ENCODE data around the gene TOX2.

TOX2 gene

DNA sequence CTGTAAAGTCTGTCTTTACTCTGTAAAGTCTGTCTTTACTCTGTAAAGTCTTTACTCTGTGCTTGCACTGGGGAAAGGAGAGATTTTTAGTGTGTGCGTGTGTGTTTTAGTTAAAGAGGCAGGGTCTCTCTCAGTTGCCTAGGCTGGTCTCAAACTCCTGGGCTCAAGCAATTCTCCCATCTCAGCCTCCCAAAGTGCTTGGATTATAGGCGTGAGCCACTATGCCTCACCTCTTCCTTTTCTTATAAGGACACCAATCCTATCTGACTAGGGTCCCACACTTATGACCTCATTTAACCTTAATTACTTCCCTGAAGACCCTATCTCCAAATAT, 178.6 kb downstream of the TOX2 start:
- Mint-ChIP-seq H3K4me3 (no peak overlapping the region), H3K27ac (no peak overlapping the region), H3K9me3 (no peaks in the 10 kb centered on the region), H3K36me3 (ENCODE audit: low read depth) (no peaks in the 10 kb centered on the region), H3K27me3 (peaks cover 19% of the 10 kb centered on the region), H3K4me1 (ENCODE audit: low read depth) (no peaks in the 10 kb centered on the region)
- no peak for DNase-seq

DNA sequence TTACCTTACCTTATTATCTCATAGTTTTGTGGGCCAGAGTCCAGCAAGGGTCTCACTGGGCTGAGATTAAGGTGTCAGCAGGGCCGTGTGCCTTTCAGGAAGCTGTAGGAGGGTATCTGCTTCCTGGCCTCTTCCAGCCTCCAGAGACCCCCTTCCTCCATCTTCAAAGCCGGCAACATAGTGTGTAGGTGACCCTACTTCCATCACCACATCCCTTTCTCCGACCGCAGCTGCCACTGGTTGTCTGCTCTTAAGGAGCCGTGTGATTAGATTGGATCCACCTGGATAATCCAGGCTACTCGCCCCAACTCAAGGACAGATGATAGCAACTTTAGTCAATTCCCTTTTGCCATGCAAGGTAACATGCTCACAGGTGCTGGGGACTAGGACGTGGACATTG, 181.2 kb downstream of the TOX2 start:
- DNase-seq = no peak
- H3K27ac Mint-ChIP-seq = no peak overlapping the region
- peaks cover 36% of the 10 kb centered on the region for H3K27me3 Mint-ChIP-seq
- H3K4me3 Mint-ChIP-seq = no peak overlapping the region
- H3K4me1 Mint-ChIP-seq (ENCODE audit: low read depth) = no peaks in the 10 kb centered on the region
- no peaks in the 10 kb centered on the region for H3K36me3 Mint-ChIP-seq (ENCODE audit: low read depth)
- H3K9me3 Mint-ChIP-seq = no peaks in the 10 kb centered on the region

DNA sequence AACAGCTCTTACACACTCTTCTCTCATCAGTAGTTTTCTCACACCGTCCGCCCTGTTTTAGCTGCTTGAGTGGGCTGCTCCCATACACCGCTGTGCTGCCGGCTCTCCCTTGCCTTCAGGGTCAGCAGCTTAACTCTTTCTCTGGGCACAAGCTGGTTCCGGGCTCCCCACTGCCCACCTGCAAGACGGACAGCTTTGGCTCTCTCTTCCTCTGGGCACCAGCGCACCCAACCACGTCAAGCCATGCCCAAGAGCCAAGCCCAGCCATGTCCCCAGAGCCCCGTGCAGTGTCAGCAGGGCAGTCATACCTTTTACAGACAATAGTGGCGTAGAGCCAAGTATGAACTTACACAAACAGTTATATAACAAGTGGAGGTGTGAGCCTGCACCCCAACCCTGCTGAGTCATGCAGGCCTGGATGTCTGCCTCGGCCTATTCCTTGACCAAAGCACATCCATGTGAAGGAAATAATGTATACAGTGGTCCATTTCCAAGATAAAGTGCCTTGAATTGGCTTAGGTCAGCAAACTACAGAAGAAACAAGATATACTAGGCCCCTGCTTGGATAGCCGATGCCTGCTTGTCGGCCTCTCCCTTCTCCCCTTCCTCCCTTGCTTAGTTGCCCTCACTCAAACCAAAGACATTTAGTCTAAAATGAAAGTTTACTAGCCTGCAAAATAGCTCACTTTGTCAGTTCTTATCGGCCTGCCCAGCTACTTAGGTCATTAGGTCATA, 183.0 kb downstream of the TOX2 start:
- Mint-ChIP-seq H3K36me3 (ENCODE audit: low read depth) (no peaks in the 10 kb centered on the region), H3K9me3 (peaks cover 3% of the 10 kb centered on the region), H3K27me3 (peaks cover 52% of the 10 kb centered on the region), H3K4me3 (no peak overlapping the region), H3K4me1 (ENCODE audit: low read depth) (no peaks in the 10 kb centered on the region), H3K27ac (no peak overlapping the region)
- DNase-seq = no peak

DNA sequence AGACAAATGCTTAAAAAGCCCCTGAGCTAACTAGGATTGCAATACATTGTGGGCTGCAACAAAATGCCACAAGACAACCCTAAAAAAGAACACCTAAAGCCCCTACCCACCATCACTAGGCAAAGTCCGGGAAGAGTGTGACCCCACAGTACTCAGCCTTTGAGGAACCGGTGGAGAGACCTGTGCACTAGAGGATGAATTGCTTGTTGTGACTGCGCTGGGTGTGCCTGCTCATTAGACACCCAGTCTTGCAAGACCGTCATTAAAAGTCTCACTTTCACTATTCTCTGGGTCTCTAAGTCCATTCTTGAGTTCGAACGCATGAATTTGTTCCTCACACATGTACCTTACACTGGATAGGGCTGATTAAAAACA, 183.6 kb downstream of the TOX2 start:
- Mint-ChIP-seq H3K36me3 (ENCODE audit: low read depth) (no peaks in the 10 kb centered on the region), H3K4me3 (no peak overlapping the region), H3K27me3 (peaks cover 51% of the 10 kb centered on the region), H3K4me1 (ENCODE audit: low read depth) (no peaks in the 10 kb centered on the region), H3K9me3 (peaks cover 6% of the 10 kb centered on the region), H3K27ac (no peak overlapping the region)
- DNase-seq = no peak

DNA sequence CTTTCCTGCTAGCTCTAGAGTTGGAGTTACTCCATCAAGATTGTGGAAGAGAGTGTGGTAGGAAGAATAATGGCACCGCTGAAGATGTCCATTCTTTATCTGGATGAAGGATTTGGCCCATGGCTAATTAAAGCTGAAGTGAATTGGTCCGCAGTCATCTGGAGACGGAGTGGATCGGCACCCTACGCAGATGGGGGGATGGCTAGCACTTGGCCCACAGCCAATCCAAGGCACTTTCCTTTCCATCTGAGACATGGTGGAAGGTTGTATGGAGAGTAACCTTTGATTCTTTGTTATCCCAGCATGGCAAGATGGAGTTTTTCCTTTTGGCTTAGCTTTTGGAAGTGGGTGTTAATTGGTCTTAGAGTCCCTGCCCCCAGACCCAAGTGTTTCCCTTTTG, 184.0 kb downstream of the TOX2 start:
- H3K27me3 Mint-ChIP-seq = peaks cover 53% of the 10 kb centered on the region
- no peak overlapping the region for H3K4me3 Mint-ChIP-seq
- peaks cover 6% of the 10 kb centered on the region for H3K9me3 Mint-ChIP-seq
- no peak for DNase-seq
- H3K36me3 Mint-ChIP-seq (ENCODE audit: low read depth) = no peaks in the 10 kb centered on the region
- no peaks in the 10 kb centered on the region for H3K4me1 Mint-ChIP-seq (ENCODE audit: low read depth)
- H3K27ac Mint-ChIP-seq = no peak overlapping the region

DNA sequence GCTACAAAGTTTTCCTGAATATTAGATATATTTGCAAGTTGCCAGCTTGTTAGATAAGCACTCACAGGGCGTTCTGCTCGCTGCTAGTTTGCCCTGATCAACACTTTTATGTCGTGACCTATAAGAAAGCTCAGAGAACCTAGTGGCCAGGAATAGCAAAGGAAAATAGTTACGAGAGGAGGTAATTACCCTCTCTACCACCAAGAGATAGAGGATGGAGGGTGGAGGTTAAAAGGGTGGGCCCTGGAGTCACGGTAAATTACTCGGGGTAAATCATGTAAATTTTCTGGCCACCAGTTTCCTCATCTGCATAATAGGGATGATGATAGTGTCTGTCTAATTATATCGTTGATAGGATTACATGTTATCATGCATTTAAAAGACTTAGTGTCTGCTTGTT, 185.2 kb downstream of the TOX2 start:
- Mint-ChIP-seq H3K4me3 (no peak overlapping the region), H3K9me3 (peaks cover 6% of the 10 kb centered on the region), H3K27me3 (peaks cover 57% of the 10 kb centered on the region), H3K27ac (no peak overlapping the region), H3K36me3 (ENCODE audit: low read depth) (no peaks in the 10 kb centered on the region), H3K4me1 (ENCODE audit: low read depth) (no peaks in the 10 kb centered on the region)
- no peak for DNase-seq

DNA sequence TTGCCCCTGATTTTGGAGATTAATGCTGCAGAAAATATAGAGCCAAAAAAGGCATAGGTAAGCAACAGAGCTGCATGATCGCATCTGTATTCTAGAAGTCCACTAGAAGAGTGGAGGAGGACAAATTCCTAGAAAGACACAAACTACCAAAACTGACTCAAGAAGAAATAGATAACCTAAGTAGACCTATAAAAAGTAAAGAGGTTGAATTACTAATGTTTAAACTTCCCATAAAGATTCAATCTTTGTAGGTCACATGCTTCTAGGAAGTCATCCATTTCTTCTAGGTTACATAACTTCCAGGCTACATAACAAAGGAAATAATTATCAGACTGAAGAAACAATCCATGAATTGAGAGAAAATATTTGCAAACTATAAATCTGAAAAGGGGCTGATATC, 187.9 kb downstream of the TOX2 start:
- H3K4me3 Mint-ChIP-seq = no peak overlapping the region
- H3K9me3 Mint-ChIP-seq = peaks cover 10% of the 10 kb centered on the region
- no peak for DNase-seq
- no peaks in the 10 kb centered on the region for H3K36me3 Mint-ChIP-seq (ENCODE audit: low read depth)
- no peaks in the 10 kb centered on the region for H3K4me1 Mint-ChIP-seq (ENCODE audit: low read depth)
- no peak overlapping the region for H3K27ac Mint-ChIP-seq
- peaks cover 76% of the 10 kb centered on the region for H3K27me3 Mint-ChIP-seq

DNA sequence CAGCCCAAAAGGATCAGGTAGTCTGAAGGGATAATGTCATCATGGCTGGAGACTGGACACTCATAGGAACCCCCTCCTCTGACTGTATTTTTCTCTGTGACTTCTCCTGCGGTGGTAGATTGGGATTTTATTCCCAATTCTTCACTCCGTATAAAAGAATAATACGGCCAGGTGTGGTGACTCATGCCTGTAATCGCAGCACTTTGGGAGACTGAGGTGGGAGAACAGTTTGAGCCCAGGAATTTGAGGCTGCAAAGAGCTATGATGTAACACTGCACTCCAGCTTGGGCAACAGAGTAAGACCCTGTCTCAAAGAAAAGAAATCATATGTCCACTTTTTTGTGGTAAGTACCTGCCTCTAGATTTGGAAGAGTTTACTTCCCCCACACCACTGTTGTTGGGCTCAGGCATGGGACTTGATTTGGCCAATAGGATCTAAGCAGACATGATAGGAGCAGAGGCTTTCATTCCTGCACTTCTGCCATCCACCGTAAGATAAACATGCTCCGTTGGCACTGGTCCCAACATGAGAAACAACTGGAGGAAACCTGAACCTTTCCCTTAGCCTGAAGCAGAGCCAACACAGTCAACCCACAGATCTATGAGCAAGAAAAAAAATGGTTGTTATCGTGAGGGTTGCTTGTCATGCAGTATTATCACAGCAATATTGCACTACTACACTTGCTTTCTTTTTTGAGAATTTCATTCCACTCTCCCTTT, 190.3 kb downstream of the TOX2 start:
- Mint-ChIP-seq H3K36me3 (ENCODE audit: low read depth) (no peaks in the 10 kb centered on the region), H3K4me1 (ENCODE audit: low read depth) (no peaks in the 10 kb centered on the region), H3K27ac (no peak overlapping the region), H3K27me3 (peaks cover 88% of the 10 kb centered on the region), H3K9me3 (peaks cover 17% of the 10 kb centered on the region), H3K4me3 (no peak overlapping the region)
- DNase-seq = no peak

DNA sequence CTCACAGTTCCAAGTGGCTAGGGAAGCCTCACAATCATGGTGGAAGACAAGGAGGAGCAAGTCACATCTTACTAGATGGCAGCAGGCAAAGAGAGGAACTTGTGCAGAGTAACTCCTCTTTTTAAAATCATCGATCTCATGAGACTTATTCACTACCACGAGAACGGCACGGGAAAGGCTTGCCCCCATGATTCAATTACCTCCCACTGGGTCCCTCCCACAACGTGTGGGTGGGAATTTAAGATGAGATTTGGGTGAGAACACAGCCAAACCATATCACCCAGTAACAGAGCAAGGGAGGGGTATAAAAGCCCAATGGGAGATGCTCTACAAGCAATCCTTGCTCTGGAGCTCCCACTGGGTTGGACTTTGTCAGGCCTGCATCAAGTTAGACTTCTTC, 192.0 kb downstream of the TOX2 start:
- H3K9me3 Mint-ChIP-seq = peaks cover 17% of the 10 kb centered on the region
- no peak overlapping the region for H3K4me3 Mint-ChIP-seq
- no peaks in the 10 kb centered on the region for H3K36me3 Mint-ChIP-seq (ENCODE audit: low read depth)
- no peak for DNase-seq
- H3K4me1 Mint-ChIP-seq (ENCODE audit: low read depth) = no peaks in the 10 kb centered on the region
- peaks cover 76% of the 10 kb centered on the region for H3K27me3 Mint-ChIP-seq
- no peak overlapping the region for H3K27ac Mint-ChIP-seq

DNA sequence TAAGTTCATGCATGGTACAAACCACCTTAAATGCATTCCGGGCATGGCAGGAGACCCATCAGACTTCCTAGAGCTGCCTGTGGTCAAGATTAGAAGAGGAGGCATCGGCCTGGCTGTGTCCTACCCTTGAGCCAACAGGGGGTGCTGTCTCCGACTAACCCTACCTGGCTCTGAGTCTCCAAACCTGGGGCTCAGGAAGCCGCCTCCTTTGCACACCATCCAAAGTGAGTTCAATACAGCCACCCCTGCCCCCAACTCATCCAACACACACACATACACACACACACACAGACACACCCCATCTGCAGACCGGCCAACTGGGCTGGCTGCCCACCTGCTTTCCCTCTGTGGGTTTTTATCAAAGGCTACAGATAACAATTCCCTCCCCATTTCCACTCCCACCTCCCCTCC, 195.3 kb downstream of the TOX2 start:
- Mint-ChIP-seq H3K36me3 (ENCODE audit: low read depth) (no peaks in the 10 kb centered on the region), H3K4me1 (ENCODE audit: low read depth) (no peaks in the 10 kb centered on the region), H3K4me3 (no peak overlapping the region), H3K9me3 (peaks cover 11% of the 10 kb centered on the region), H3K27me3 (peaks cover 61% of the 10 kb centered on the region), H3K27ac (no peak overlapping the region)
- DNase-seq = no peak

DNA sequence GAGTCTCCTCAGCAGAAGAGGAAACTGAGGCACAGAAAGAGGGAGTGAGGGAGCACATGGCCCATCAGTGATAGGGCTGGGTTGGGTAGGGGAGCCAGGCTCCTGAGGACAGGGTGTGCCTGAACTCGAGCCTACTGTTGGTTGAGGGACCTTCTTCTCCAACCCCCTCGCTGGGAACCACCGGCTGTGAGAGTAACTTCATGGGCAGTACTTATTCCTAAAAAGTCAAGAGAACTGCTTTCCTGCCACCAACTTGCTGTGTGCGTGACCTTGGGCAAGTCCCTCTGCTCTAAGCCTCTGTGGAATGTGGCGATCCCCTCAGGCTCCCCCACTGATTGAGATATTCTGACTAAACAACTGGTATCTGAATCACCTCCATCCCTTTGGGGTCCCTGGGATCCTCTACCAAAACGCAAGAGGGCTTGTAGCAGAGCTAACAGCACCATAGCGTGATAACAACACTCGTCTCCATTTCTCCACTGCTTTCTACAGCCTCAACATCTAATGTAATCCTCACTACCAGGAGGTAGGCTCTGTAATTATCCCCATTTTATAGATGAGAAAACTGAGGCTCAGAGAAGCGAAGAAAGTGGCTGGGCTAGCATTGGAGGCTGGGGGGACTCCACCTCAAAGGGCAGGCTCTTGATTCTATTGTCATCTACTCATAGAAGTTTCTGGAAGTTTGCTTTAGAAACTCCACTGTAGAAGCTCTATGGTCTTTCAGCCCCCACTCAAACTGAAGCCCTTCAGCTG, 196.3 kb downstream of the TOX2 start:
- Mint-ChIP-seq H3K4me1 (ENCODE audit: low read depth) (no peaks in the 10 kb centered on the region), H3K9me3 (peaks cover 11% of the 10 kb centered on the region), H3K4me3 (no peak overlapping the region), H3K27ac (no peak overlapping the region), H3K27me3 (peaks cover 59% of the 10 kb centered on the region), H3K36me3 (ENCODE audit: low read depth) (no peaks in the 10 kb centered on the region)
- no peak for DNase-seq

DNA sequence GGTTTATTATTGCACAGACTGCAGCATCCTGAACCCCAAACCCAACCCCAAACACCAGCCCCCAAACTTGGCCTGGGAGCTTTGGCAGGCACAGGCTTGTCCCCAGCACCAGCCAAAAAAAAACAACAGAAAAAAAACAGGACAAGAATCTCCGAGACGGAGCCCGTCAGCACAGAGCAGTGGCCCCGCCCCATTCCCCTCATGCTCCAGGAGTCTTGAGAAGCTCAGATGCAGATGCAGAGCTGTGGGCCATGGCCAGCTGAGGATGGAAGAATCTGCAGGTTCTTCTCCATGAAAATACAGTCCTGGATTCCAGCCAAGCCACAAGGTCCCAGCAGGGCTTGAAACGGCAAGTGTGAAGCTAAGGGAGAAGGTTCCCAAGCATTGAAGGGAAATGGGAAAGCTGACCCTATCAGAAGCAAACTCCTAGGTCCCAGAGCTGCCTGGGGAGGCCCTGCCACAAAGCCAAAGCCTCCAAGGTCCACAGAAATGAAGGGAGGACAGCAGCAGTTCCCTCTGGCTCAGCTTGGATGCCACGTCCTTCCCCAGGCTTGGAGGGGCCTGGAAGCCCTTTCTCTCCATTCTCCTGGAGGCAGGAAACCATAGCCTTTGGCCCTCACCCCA, 197.2 kb downstream of the TOX2 start:
- no peak overlapping the region for H3K4me3 Mint-ChIP-seq

DNA sequence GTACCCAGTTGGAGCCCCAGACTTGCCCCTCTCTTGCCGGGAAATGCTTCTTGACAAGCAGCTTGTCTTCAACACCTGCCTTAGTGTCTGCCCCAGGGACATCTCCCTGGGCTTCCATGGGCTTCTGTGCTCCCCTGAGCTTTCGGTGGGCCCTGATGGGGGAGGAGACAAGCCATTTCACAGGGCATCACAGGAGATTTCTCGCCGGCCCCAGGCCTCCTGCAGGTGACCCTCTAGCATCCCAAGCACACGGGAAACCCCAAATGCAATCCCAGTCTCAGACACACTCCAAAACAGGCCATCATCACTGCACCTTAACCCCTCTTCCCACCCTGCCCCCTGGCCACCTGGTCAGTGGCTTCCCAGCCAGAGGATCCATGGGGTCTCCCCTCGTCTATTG, 197.8 kb downstream of the TOX2 start:
- Mint-ChIP-seq H3K9me3 (peaks cover 8% of the 10 kb centered on the region), H3K27me3 (peaks cover 57% of the 10 kb centered on the region)

More for the DNA sequence above, 197.2 kb downstream of the TOX2 start:
- Mint-ChIP-seq H3K36me3 (ENCODE audit: low read depth) (no peaks in the 10 kb centered on the region), H3K4me1 (ENCODE audit: low read depth) (peaks cover 3% of the 10 kb centered on the region), H3K27ac (no peak overlapping the region), H3K9me3 (peaks cover 11% of the 10 kb centered on the region), H3K27me3 (peaks cover 59% of the 10 kb centered on the region)
- no peak for DNase-seq

DNA sequence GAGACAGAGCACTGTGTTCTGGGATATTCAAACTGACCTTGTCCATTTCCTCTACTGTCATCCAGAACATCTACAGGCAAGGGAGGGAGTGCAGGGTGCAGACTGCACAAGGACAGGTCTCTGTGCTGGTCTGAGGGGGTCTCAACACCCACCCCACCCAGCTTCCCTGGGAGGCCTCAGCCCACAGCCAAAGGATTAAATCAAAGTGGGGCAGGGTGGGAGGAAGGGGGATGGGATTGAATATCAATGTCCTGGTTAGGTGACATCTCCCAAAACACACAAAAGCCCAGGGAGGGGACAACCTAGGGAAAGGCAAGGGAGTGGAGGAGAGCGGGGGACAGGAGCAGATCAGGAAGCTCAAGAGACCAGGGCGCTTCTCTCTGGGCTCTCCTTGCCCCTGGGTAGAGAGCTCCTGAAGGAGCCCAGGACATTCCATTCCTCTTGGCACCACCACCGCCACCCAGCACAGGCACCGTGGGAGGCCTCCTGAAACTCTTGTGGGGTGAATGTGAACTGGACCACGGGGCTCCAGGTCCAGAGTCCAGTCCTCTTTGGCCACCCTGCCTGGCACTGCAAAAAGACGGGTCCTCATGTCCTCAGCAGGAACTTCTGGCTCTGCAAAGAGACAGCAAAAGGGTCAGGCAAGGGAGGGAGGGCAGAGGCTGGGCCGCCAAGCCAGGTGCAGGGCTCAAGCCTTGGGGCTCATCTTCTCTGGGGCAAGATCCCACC, 198.4 kb downstream of the TOX2 start:
- DNase-seq = no peak
- peaks cover 3% of the 10 kb centered on the region for H3K9me3 Mint-ChIP-seq
- H3K4me1 Mint-ChIP-seq (ENCODE audit: low read depth) = peaks cover 3% of the 10 kb centered on the region
- peaks cover 56% of the 10 kb centered on the region for H3K27me3 Mint-ChIP-seq
- H3K36me3 Mint-ChIP-seq (ENCODE audit: low read depth) = no peaks in the 10 kb centered on the region
- H3K4me3 Mint-ChIP-seq = no peak overlapping the region
- no peak overlapping the region for H3K27ac Mint-ChIP-seq

More for the DNA sequence above, 197.8 kb downstream of the TOX2 start:
- H3K4me1 Mint-ChIP-seq (ENCODE audit: low read depth) = peaks cover 3% of the 10 kb centered on the region
- H3K4me3 Mint-ChIP-seq = no peak overlapping the region
- H3K27ac Mint-ChIP-seq = no peak overlapping the region
- no peak for DNase-seq
- no peaks in the 10 kb centered on the region for H3K36me3 Mint-ChIP-seq (ENCODE audit: low read depth)

All from activated T-cell treated with anti-CD3 and anti-CD28 coated beads, Interleukin-2, amount 50 U/mL, for 24 hours (primary cell).